NCI-H1436 treated with DMSO at 0.1 percent for 48 hours (cell line): Measurements from ENCODE around the gene OVCA2.

ENCODE experiments used
- DNase-seq: peaks from one replicate; lab custom pipeline; 2025; lab: John Stamatoyannopoulos, UW

OVCA2 gene

DNA sequence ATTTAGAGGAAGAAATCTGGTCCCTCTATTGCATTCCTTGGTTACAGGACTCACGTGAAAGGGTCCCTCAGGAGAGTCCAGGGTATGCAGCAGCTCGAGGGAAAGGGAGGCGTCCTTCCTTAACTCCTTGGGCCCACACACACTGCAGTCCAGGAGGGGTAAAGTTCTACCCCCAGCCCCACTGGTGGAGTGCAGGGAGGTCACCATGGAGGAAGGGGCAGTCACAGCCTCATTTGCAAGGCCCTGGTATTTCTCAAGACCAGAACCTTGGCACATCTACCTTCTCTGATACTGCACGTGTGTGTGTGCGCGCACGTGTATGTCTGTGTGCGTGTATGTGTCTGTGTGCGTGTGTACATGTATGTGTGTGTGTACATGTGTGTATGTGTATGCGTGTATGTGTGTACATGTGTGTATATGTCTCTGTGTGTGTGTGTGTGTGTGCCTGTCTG lies 24.2 kb downstream of the OVCA2 start:
- no peak for DNase-seq

- DNase-seq = no peak
Measured at GRCh38 chr17:2067048-2067561, 25.3 kb downstream of the OVCA2 start.

GRCh38 chr17:2067608-2068024 lies 25.8 kb downstream of the OVCA2 start:
- DNase-seq = no peak

- no peak for DNase-seq
Measured at GRCh38 chr17:2068031-2068518, 26.3 kb downstream of the OVCA2 start.

GRCh38 chr17:2068519-2069051 lies 26.8 kb downstream of the OVCA2 start:
- DNase-seq = no peak

- DNase-seq = no peak
Measured at GRCh38 chr17:2070241-2071023, 28.6 kb downstream of the OVCA2 start.

- no peak for DNase-seq
Measured at GRCh38 chr17:2071024-2071385, 29.2 kb downstream of the OVCA2 start.

- no peak for DNase-seq
Measured at GRCh38 chr17:2071455-2072281, 29.8 kb downstream of the OVCA2 start.

DNA sequence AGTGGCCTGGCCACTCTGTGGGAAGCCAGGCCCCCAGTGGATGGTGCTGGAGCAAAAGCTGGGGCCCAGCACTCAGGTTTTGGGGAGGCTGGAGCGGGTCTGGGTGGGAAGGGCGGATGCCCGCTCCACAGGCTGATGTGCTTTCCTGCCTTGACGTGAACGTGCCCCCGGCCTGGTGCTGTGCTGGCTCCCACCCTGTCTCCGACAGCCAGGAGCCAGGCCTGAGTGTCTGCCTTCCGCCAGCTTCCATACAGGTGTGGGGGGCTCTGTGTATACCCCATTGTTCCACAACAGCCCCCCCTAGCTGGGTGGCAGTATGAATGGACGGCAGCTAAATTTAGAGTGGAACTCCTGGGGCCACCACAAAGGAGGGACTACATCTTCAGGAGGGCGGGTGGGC lies 33.1 kb downstream of the OVCA2 start:
- DNase-seq = no peak

DNA sequence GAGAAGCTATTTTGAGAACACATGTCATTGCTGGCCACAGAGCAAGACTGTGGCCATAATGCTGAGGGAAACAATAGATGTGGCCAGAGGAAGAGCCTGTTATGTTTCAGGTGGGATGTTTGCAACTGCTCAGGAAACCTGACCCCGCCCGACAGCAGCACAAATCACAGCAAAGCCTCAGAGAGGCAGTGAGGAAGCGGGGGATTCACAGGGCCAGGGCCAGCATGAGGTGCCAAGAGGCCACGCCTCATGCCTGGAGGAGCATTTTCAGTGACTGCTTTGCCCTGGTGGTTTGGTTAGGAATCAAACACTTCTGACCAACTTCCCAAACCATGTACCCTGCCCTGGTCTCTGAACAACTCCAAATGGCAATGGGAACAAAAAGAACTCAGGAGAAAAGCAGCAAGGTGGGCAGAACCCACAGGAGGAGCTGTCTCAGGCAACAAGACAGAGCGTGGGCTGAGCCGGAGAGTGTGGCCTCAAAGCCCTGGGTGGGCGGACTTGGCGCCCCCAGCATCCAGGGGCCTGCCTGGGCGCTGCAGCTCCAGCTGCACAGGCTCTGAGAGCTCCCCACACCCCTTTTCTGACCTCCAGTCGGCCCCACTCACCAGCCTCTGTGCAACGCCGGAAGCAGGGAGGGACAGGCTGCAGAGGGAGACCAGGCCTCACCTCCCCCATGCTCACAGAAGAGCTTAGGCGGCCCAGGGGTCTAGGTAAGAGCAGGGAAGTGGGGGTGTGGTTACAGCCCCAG lies 33.7 kb downstream of the OVCA2 start:
- DNase-seq = no peak

DNA sequence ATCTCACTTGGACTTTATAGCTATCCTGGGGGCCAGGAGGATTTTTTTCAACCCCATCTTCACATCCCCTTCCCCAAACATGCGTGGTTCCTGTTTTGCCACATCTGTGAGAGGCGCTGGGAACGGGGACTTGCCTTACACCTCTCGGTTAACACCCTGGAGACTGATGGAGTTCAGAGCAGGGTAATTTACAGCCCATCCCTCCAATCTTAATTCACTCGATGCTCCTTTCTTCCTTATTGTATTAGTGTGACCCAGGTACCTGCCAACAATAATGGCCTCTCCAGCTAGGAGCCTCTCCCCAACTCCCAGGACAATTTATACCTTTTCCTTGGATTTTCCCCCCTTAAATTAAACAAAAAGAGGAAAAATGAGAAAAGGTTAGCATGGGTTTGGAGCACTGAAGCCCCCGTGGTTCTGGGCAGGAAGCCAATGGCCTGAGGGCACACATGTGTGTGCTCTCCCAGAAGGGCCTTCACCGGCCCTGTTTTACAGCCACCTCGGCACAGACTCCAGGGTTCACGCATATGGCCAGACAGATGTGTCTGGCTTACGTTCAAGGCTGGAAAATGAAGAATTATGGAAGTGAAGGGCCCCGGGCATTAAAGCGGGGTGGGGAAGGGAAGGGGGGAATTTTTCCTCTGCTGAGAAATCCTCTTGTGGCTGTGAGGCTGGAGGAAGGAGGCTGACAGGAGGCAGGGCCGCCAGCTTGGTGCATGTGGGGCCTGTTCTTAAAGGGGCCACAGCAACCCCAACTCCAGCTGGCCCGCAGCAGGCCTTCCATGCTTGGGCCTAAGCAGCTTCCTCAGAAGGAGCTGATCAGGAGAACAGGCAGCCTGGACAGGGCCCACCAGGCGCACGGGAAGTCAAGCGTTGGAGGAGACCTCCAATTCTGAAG lies 34.5 kb downstream of the OVCA2 start:
- DNase-seq = no peak

DNA sequence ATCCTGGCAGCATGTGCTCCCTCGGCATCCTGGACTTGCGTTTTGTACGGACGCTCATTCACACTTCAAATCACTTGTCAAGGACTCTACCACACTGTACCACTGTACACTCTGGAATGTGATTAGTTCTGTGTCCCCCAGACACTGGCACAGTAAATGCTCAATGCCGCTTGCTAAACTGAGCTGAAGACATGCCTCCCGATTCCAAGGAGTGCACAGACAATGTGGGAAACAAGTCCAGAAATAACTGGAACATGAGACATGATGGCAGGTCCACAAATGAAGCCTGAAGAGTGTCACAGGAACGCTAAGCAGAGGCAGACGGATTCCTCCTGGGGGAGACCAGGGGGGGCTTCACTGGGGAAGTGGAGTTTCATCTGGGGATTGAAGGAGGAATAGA lies 35.2 kb downstream of the OVCA2 start:
- DNase-seq = no peak

DNA sequence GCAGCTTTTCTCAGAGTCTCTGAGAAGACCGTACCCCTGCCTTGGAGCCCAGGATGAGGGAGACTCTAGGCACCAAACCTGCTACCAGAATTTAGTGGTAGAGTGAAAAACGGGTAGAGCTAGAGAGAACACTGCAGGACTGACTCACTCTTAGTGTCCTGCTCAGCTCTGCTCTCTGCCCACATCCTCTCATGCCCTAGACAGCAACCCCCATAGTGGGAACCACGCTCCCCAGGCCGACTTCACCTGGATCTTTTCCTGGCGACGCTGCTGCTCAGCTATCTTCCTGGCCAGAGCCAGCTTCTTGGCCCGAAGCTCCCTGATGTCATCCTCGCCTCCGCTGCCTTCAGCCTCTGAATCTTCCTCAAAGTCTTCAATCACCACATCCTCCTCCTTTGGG lies 39.7 kb downstream of the OVCA2 start:
- DNase-seq = no peak

DNA sequence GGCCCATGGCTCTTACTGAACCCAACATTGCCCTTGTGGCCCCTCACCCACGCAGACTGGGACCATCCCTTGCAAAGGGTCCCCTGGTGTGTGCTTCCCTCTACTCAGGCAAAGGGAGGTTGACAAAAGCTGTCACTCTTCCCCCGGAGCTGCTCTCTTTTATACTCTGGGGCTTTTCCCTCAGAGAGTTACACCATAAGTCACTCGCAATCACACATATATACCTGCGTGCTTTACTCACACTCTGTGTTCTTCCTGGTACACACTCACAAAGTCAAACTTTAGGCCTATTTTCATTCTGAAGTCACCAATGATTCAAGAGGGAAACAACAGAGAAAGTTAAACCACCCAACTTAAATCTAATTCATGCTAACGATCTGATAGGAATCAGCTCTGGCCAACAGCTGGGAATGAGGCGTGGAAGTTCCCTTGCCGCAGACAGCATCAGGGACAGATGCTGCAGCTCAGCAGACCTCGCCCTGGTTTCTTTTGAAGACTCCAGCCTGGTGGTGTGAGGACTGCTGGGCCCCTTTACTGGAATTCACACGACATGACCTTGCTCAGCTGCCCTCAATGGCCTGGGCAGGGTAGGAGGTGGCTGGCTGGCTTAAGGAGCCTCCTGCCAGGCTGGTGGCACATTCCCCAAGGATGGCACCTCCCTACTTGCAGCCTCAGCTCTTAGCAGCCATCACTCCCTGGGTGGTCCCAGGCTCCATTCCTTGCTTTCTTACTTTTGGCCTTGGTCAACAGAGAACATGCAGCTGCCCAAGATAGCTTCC lies 40.4 kb downstream of the OVCA2 start:
- DNase-seq = no peak

GRCh38 chr17:2083613-2084035 lies 41.8 kb downstream of the OVCA2 start:
- DNase-seq = no peak

DNA sequence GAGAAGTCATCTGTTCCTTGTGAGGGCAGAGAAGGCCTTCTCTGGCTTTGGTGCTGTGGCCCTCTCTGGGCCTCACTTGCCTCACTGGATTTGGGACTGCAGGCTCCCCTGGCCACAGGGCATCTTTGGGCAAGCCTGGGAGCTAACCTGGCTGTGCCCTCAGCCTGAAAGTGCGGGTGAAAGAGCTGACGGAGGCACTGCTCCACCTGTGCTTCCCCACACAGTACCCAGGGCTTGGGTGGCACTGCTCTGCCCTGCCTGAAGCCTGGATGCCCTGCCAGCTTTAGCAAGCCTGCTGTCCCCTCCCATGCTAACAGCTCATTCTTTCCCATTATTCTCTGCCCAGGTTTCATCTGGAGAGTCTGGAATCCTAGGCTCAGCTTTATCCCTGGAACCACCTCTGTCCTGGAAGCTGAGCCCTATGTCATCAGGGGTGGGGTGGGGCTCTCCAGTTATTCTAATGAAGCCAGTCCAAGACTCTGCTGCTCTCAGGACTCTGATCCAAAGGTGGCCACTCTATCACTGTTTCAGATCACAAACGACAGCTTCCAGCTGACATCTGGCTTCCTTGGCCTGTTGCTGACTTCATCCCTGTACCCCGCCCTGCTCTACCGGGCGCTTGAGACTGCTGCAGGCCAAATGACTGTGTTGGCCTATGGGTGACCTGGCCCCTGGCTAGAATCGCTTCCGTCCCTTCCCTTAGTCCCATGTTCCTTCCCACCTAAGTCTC lies 42.4 kb downstream of the OVCA2 start:
- no peak for DNase-seq

GRCh38 chr17:2084766-2085647 lies 43.2 kb downstream of the OVCA2 start:
- DNase-seq = no peak

GRCh38 chr17:2085648-2085949 lies 43.8 kb downstream of the OVCA2 start:
- no peak for DNase-seq

DNA sequence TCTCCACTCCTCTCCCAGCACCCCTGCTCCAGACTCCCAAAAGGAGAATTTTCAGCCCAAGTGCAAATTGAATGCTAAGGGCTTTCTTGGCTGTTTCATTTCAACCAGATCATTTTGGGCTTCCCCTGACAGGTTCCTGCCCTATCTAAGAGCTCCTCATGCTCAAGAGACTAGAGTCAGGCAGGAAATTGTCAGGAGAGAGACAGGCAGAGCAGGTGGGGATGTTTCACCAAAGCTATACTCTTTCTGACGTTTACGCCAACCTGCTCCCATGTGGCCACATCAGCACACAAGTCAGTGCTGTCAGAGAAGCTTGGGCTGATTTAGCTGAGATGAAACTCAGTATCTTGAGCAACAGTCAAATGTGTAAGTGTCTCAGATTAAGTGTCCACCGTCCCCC lies 44.5 kb downstream of the OVCA2 start:
- DNase-seq = no peak
